Stimulated activated CD4-positive, alpha-beta T cell treated with anti-CD3 and anti-CD28 coated beads, Interleukin-1b, Interleukin-23, amount 100 ng/mL, for 24 hours (primary cell): Measurements from ENCODE around the gene ZFPM1.
"Not testable (repeated sequence)": the region's sequence is repeated elsewhere in the genome, so short reads cannot be mapped to it uniquely, and the experiment has no call there.

Source experiments
- DNase-seq, 4 experiments: peaks; one replicate each; pipeline ENCODE4 v3.0.0-alpha.2; 2020; ENCODE audit warnings: low read depth in 4 of 4, low spot score in 1 of 4

The ZFPM1 gene

GRCh38 chr16:88478889-88479792 is 26.1 kb downstream of the ZFPM1 start:
- no peak for DNase-seq

DNA sequence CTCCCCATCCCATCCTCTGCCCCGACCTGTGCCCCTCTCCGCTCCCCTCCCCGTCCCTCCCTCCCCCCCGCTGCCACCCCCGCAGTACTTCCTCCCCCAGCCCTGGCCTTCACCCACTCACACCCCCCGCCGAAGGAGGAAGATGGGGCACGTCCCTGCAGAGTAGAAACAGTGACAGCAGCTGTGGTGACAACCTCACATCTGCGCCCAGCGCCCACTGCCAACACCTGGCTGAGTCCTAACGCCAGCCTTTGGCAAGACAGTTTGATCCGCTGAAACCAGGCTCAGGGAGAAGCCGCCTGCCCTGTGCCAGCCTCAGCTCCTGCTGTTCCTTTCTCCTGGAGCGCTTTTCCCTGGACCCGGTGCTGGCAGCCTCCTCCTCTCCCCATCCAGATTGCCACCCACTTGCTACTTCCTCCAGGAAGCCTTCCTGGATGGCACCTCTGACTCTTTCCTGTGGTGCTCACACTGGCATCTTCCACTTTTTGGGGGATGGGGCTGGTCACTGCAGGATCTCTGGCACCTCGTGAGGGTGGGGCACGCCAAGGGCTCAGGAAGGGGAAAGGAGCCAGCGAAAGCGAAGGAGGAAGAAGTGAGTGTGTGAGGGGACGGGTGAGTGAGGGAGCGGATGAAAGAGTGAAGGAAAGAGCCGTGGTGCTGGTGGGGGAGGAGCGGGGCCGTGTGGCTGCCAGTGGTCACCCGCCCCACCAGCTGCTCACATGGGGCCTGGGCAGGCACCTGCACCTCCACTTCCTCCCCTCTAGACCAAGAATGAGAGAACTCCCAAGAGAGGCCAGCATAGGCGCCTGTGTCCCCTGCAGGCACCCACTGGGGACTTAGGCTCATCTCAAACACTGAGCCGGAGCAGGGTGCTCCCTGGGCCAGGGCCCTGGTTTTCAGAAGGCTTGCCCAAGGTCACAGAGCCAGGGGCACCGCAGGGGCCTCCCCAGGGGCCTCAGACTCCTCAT is 27.0 kb downstream of the ZFPM1 start:
- DNase-seq, result no peak

GRCh38 chr16:88480829-88481228 is 27.7 kb downstream of the ZFPM1 start:
- DNase-seq, result no peak

DNA sequence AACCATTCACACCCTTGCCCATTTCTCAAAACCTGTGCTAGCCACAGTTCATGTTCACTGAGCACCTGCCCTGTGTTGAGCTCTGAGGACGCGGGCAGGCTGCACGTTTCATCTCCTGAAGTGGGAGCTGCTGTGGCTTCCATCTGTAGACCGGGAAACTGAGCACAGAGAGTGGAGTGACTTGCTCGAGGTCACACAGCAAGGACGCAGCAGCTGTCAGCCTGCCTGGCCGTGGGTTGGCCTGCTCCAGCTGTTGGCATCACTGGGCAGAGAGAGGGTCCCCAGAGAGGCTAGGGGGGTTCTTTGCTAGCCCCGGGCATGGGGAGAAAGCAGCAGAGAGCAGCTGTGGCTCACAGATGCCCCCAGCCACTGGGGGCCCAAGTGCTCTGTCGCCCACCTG is 28.8 kb downstream of the ZFPM1 start:
- no peak for DNase-seq

DNA sequence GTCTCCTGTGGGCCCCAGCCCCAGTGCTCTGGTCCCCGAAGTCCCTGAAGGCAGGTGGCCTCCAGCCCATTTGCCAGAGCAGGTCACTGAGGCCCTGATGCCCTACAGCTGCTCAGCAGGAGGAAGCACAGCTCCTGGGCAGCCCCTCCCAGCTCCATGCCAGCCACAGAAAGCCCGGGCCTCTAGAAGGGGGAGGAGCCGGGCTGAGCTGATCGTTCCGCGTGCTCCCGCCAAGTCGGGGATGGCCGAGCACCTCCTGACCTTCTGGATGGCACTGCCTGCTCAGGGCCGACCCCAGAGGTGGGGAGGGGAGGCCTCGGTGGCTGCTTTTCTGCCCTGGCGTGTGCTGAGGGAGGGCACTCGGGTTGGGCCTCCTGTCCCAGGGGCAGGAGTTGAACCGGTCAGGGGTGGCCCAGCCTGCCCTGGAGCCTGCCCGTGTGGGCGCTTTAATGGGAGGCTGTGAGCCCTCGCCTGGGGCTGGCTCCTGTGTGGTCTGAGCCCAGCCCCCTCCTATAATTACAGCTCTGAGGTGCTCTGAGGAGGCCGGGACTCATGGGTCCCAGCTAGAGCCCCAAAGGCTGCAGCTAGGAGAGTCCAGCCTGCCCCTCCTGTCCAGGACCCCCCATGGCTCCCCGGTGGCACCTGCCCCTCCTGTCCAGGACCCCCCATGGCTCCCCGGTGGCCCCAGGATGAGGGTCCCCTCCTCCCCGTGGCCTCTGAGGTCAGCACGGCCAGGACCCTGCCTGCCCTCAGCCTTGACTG is 29.7 kb downstream of the ZFPM1 start:
- no peak for DNase-seq

DNA sequence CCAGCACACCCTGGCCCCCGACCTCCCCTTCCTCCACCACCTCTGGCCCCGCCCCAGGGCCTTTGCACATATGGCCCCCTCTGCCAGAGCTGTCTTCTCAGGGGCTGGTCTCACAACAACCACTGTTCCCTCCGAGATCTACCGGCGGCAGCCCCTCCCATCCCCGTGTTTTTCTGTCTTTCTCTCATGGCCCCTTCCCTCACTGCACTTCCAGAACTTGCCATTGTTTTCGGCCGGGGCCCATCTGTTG is 30.2 kb downstream of the ZFPM1 start:
- DNase-seq, result no peak

GRCh38 chr16:88484505-88485365 is 31.7 kb downstream of the ZFPM1 start:
- DNase-seq, result no peak

DNA sequence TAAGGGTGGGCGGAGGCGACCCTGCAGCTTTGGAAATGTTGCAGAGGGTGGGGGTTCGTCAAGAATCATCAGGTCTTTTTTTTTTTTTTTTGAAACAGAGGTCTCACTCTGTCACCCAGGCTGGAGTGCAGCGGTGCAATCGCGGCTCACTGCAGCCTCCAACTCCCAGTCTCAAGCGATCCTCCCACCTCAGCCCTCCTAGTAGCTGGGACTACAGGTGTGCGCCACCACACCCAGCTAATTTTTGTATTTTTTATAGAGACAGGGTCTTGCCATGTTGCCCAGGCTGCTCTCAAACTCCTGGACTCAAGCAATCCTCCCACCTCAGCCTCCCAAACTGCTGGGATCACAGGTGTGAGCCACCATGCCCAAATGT is 32.3 kb downstream of the ZFPM1 start:
- not testable (repeated sequence) for DNase-seq

GRCh38 chr16:88486398-88487123 is 33.5 kb downstream of the ZFPM1 start:
- DNase-seq, result no peak

DNA sequence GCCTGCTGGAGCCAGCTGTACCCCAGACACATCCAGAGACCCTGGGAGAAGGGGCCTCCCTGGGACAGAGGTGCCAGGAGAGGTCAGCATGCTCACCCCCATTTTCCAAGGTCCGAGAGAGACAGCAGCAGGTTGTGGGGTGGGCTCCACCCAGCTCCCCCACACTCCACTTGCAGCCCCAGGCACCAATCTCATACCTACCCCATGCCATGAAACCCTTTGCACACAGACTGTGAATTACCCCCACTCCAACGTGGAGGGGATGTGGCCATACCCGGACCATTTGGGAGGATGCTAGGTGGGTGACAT is 34.0 kb downstream of the ZFPM1 start:
- DNase-seq, result no peak

DNA sequence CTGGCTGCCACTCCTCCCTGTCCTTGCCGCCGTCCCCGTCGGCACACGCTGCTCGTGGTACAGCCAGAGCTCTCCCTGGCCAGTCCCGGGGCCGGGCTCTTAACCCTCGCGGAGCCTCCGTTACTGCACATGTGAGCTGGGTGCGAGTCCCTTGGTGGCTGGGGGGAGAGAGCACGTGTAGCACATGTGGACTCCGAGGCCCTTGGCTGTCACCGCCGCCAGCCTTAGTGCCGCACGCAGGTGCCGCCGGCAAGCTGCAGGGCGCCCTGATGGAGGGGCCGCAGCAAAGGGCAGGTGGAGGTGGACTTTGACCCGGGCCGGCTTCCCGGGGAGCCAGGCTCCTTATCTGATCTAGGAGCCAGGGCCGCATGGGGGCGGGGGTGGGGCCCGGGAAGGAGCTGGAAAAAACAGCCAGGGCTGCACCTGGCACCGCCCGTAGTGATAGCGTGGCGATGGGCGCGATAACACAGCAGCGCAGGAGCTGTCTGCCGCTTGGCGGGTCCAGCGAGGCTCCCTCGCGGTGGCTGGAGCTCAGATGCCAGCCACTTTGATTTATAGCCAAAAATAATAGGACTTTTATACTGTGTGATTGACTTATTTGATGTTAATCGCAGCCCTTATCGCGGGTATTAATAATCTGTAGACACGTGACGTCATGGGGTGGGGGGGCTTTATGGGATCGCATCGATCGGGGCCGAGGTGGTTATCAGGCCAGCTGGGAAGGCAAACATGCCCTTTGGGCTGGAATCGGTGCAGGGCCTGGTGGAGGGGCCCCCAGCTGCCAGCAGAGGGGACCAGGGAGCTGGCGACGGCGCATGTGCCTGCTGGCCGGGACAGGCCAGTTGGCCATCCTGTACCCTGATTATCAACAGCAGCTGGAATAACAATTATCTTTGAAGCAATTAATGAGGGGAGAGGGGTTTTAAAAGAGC is 35.1 kb downstream of the ZFPM1 start:
- DNase-seq, result no peak

DNA sequence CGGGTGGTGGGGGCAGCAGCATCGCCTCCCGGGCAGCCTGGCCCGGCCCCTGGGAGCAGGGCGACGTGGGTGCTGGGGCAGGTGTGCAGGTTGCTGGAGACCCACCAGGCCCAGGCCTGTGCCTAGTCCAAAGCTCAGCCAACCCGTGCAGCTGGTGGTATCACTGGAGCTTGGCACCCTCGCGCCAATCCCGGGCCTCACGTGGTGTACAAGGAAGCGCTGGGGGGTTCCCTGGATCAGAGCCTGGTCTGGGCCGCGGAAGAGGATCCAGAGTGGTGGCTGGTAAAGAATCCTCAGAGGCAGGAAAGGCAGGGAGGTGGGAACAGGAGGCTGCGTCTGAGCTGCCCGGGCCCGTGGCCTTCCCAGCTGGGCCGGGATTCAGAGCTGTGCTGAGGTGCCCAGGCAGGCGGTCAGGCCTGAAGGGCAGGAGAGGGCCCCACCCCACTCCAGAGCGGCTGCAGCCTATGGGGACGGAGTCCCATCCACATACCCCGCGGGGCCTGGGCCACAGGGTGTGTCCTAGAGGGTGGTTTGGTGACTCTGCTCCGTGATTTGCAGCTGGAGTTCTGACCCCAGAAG is 36.2 kb downstream of the ZFPM1 start:
- DNase-seq, result no peak

GRCh38 chr16:88491001-88491559 is 38.0 kb downstream of the ZFPM1 start:
- DNase-seq, result no peak

GRCh38 chr16:88491560-88492310 is 38.7 kb downstream of the ZFPM1 start:
- no peak for DNase-seq

DNA sequence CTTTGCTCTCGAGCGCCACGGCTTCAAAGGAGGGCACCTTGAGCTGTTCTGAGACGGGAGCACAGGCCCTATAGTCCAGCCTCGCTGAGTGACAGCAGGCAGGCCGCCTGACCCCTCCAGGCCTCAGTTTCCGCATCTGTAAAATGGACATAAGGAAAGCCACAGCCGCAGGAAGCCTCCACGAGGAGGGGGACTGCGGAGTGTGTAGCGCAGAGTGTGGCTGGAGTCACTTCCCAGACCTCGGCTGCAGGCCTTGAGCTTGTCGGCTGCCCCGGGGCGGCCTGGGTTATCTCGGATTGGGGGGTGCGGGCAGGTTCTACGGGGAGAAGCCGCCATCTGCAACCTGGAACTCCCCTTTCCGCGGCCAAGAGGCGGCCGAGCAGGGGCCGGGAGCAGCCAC is 40.8 kb downstream of the ZFPM1 start:
- DNase-seq, result no peak

- no peak for DNase-seq
These were observed 41.5 kb downstream of the ZFPM1 start for GRCh38 chr16:88494335-88495154.

GRCh38 chr16:88495268-88495772 is 42.2 kb downstream of the ZFPM1 start:
- no peak for DNase-seq
